Mucosa of descending colon (tissue), 3 donors: ENCODE measurements around the gene FAM50A. TPM values are rescaled to one million over a fixed set of nuclear protein-coding genes. Genes with fewer than 3 reads are reported as not detected.

Experiments
- ATAC-seq: fragments of 200-7000 bp; cut with Tn5 transposase; one replicate; pipeline ENCODE4 v1.9.1; 2020; ENCODE audit warnings: mild to moderate bottlenecking, moderate library complexity
- DNase-seq, 3 donors: peaks; one replicate each; pipeline ENCODE4 v3.0.0-alpha.2; 2020
- H3K36me3 ChIP-seq: fragments of 200-600 bp; one replicate; pipeline ENCODE4 v1.8.0; 2021; ENCODE audit warnings: low read depth, mild to moderate bottlenecking
- H3K4me1 ChIP-seq: fragments of 200-600 bp; one replicate; pipeline ENCODE4 v1.8.0; 2021; ENCODE audit warnings: low read depth, mild to moderate bottlenecking
- H3K4me3 ChIP-seq: fragments of 200-600 bp; one replicate; pipeline ENCODE4 v1.8.0; 2021; ENCODE audit warnings: mild to moderate bottlenecking
- H3K9me3 ChIP-seq: fragments of 200-600 bp; one replicate; pipeline ENCODE4 v1.8.0; 2021; ENCODE audit warnings: mild to moderate bottlenecking
- CTCF ChIP-seq: fragments of 200-600 bp; IDR thresholded peaks from one replicate; pipeline ENCODE4 v1.8.0; 2022; ENCODE audit warnings: antibody characterized with exemption, mild to moderate bottlenecking
- intact Hi-C, 2 donors: fragments of 100-400 bp; cut with DNase I in 1 of 2; cut with micrococcal nuclease in 1 of 2; formaldehyde crosslinking; loops; one replicate each; pipeline versions ENCODE4 v1.11.0 to v1.11.1; 2022; cut with DNase I, micrococcal nuclease
- total RNA-seq, 3 donors: library from RNA; stranded (reverse); fragmentation: NEBNext Ultra II Directional in 2 of 3; extraction: Animal tissue kit (Norgen Biotek cat#: 25700) in 2 of 3; gene quantifications; one replicate each; pipeline versions ENCODE4 v1.2.1 to v1.2.4, GENCODE V29; 2021 to 2023
- donor health status: DM: no; HTN: no; CAD: no; lungs with moderate emphysema.
- donor health status: DM: no; HTN: no; CAD: no.
- donor health status: DM: no; HTN: yes; CAD: no.

FAM50A gene
- total RNA-seq, 3 donors from 2014 or later = 46.2 to 65.1 (median 50.5) TPM

- TF ChIP-seq CTCF = no peak
- H3K9me3 ChIP-seq = no peaks in the 10 kb centered on the region
- no peak for ATAC-seq
- H3K4me1 ChIP-seq = no peaks in the 10 kb centered on the region
- intact Hi-C loops = no loop called here
- H3K36me3 ChIP-seq = no peaks in the 10 kb centered on the region
- no peak overlapping the region for H3K4me3 ChIP-seq
- no peak for DNase-seq
These were observed 9.4 kb upstream of the FAM50A start for GRCh38 chrX:154434394-154435168.

- no peaks in the 10 kb centered on the region for H3K9me3 ChIP-seq
- no peaks in the 10 kb centered on the region for H3K4me1 ChIP-seq
- H3K4me3 ChIP-seq = no peak overlapping the region
- no peak for ATAC-seq
- H3K36me3 ChIP-seq = no peaks in the 10 kb centered on the region
- TF ChIP-seq CTCF = no peak
- intact Hi-C loops = no loop called here
- no peak for DNase-seq
These were observed 8.7 kb upstream of the FAM50A start for GRCh38 chrX:154435171-154435733.

GRCh38 chrX:154436374-154436982 is 7.5 kb upstream of the FAM50A start:
- intact Hi-C loops = no loop called here
- peak; percentile 17 to 67 (median 55) for DNase-seq
- TF ChIP-seq CTCF = no peak
- no peaks in the 10 kb centered on the region for H3K36me3 ChIP-seq
- no peaks in the 10 kb centered on the region for H3K9me3 ChIP-seq
- no peaks in the 10 kb centered on the region for H3K4me1 ChIP-seq
- peak overlapping the region; percentile 38 for H3K4me3 ChIP-seq
- peak; percentile 68 for ATAC-seq

- TF ChIP-seq CTCF = no peak
- H3K36me3 ChIP-seq = no peaks in the 10 kb centered on the region
- peak within 1 kb of the TSS; percentile 38 for H3K4me3 ChIP-seq
- DNase-seq = peak; percentile 55 to 70 (median 66)
- intact Hi-C loops = no loop called here
- H3K9me3 ChIP-seq = no peaks in the 10 kb centered on the region
- ATAC-seq = peak; percentile 78
- H3K4me1 ChIP-seq = no peaks in the 10 kb centered on the region
These were observed 6.8 kb upstream of the FAM50A start, which contains the start of gene GDI1 for GRCh38 chrX:154436983-154437752. GDI1 (plus strand) TSS chrX:154437154; CDS start chrX:154437255, 101 bp downstream.
